K562 (cell line): Measurements from ENCODE around the gene CRLF1. TPM values are rescaled to one million over a fixed set of nuclear protein-coding genes. Genes with fewer than 3 reads are reported as not detected.
A peak's percentile ranks its signal among the peaks of the same experiment; 100 is the strongest.

Experiments used
- CAMTA2 ChIP-seq: fragments of 250-450 bp; sonication (Bioruptor Pico); conservative IDR thresholded peaks from 2 replicates; pipeline ENCODE4 v1.5.1; 2022
- CBFA2T3 ChIP-seq: fragments of 450-650 bp; IDR thresholded peaks from 2 replicates; pipeline ENCODE4 v1.6.1; 2017
- CTCFL ChIP-seq: IDR thresholded peaks from 2 replicates; pipeline ENCODE4 v1.6.1; 2011; ENCODE audit warnings: borderline replicate concordance, low read depth, mild to moderate bottlenecking, moderate library complexity, low read length; ENCODE audit not compliant: insufficient read depth, poor library complexity, severe bottlenecking
- ETS1 ChIP-seq: conservative IDR thresholded peaks from 2 replicates; pipeline ENCODE4 v1.6.1; 2011; ENCODE audit warnings: low read depth, mild to moderate bottlenecking, low read length; ENCODE audit not compliant: control insufficient read depth
- IRF9 ChIP-seq: fragments of 450-650 bp; IDR thresholded peaks from 2 replicates; pipeline ENCODE4 v1.6.1; 2016; ENCODE audit warnings: missing biosample characterization, missing genetic modification characterization
- POLR2A ChIP-seq: fragments of 450-650 bp; conservative IDR thresholded peaks from 2 replicates; pipeline ENCODE4 v1.6.1; 2016
- POLR2H ChIP-seq: IDR thresholded peaks from 2 replicates; pipeline ENCODE4 v1.6.1; 2016; ENCODE audit warnings: missing genetic modification characterization, low read depth, mild to moderate bottlenecking, control low read depth, missing compliant biosample characterization, moderate library complexity
- POU5F1 ChIP-seq: fragments of 150-350 bp; IDR thresholded peaks from 2 replicates; pipeline ENCODE4 v1.6.1; 2014; ENCODE audit warnings: borderline replicate concordance, low read length, low read depth, mild to moderate bottlenecking; ENCODE audit not compliant: partially characterized antibody
- RBM17 ChIP-seq: fragments of 200-400 bp; formaldehyde crosslinking; IDR thresholded peaks from 2 replicates; pipeline ENCODE4 v1.6.1; 2017; ENCODE audit warnings: low read depth, mild to moderate bottlenecking, low read length, borderline replicate concordance
- RREB1 ChIP-seq: fragments of 250-450 bp; sonication (Bioruptor Pico); IDR thresholded peaks from 2 replicates; pipeline ENCODE4 v1.4.0; 2020
- SIN3A ChIP-seq, 2 experiments: fragments of 150-350 bp in 1 of 2; IDR thresholded peaks; 2 replicates each; pipeline ENCODE4 v1.6.1; 2011 to 2016; ENCODE audit warnings: borderline replicate concordance in 2 of 2, low read depth in 2 of 2, low read length in 2 of 2, mild to moderate bottlenecking in 2 of 2, moderate library complexity in 2 of 2; ENCODE audit not compliant: control insufficient read depth in 1 of 2
- SRSF9 ChIP-seq: fragments of 200-400 bp; formaldehyde crosslinking; IDR thresholded peaks from 2 replicates; pipeline ENCODE4 v1.6.1; 2017; ENCODE audit warnings: low read depth, low read length, borderline replicate concordance
- TAF1 ChIP-seq: IDR thresholded peaks from 2 replicates; pipeline ENCODE4 v1.6.1; 2011; ENCODE audit warnings: mild to moderate bottlenecking, low read length, moderate library complexity; ENCODE audit not compliant: insufficient read depth, control insufficient read depth, severe bottlenecking; ENCODE audit errors: extremely low read depth
- TAF15 ChIP-seq: fragments of 200-400 bp; formaldehyde crosslinking; IDR thresholded peaks from 2 replicates; pipeline ENCODE4 v1.6.1; 2017; ENCODE audit warnings: mild to moderate bottlenecking, low read depth, low read length, moderate library complexity
- U2AF1 ChIP-seq: fragments of 200-400 bp; formaldehyde crosslinking; optimal IDR thresholded peaks from 2 replicates; pipeline ENCODE3; 2017; ENCODE audit warnings: mild to moderate bottlenecking, low read depth, low read length, moderate library complexity
- polyA plus RNA-seq, 8 experiments: library from polyadenylated mRNA; depleted of rRNA in 4 of 8; stranded (reverse) in 5 of 8; unstranded in 3 of 8; fragments of >200 nt; fragmentation: Nextera tagmentation in 2 of 8; fragmentation: Illumina TruSeq in 1 of 8; extraction: Ambion mirVana in 2 of 8; extraction: Trizol in 1 of 8; gene quantifications; 2 replicates each; pipeline versions ENCODE4 v1.2.1 to v1.2.3, GENCODE V29; 2011 to 2014; ENCODE audit warnings: inconsistent platforms in 1 of 8, missing spikeins in 1 of 8
- total RNA-seq, 7 experiments: library from RNA; depleted of rRNA in 6 of 7; stranded (reverse); fragments of >200 nt in 6 of 7; fragmentation: Illumina TruSeq in 2 of 7; extraction: Trizol in 2 of 7; gene quantifications; 2 replicates each; pipeline versions ENCODE4 v1.2.1 to v1.2.3, GENCODE V29; 2011 to 2021; ENCODE audit warnings: low replicate concordance in 1 of 7

Gene CRLF1
- total and polyA plus RNA-seq, 9 of the 15 experiments (the other 6 are each of a cell fraction or from before 2014, with no cell fraction given) = 0.85 to 3.6 (median 1.7) TPM

GRCh38 chr19:18543814-18544475, 62.7 kb downstream of the CRLF1 start (continued):
- TF ChIP-seq CTCFL (no peak), TAF15 (no peak), U2AF1 (no peak), SIN3A (IDR thresholded peaks at IDR 0.05; ENCODE audit: borderline replicate concordance in 2 of 2, control insufficient read depth in 1 of 2, low read depth in 2 of 2, low read length in 2 of 2) (peak; percentile 37 to 66; a peak in 2 of 4 replicates), TAF1 (peak; percentile 81), POLR2H (tag) (no peak; the same call in 1 of the 2 replicates), SRSF9 (no peak), POLR2A (peak; percentile 74), IRF9 (tag) (no peak), POU5F1 (peak; percentile 6), CBFA2T3 (peak; percentile 99), CAMTA2 (CRISPR knock-in tag) (no peak), ETS1 (peak; percentile 93), RBM17 (no peak), RREB1 (CRISPR knock-in tag) (no peak)
